ENCODE results near the gene SAA4.

The SAA4 gene

DNA sequence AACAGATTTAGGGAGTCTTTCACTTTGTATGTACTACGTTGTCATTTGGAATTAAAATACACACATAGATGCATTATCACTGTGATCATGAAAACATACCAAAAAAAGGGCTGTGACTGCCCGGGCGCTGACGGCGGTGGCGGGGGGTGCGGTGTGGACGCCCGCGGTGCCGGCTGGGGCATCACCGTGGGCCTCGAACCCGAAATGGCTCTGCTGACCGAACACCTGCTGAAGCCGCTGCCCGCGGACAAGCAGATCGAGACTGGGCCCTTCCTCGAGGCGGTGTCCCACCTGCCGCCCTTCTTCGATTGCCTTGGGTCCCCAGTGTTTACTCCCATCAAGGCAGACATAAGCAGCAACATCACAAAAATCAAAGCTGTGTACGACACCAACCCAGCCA, 47.8 kb downstream of the SAA4 start:
- no peak for DNase-seq

Data from CD4-positive, alpha-beta T cell treated with Interleukin-4 for 4 hours (primary cell).